K562 (cell line): ENCODE data around the gene ULK3. TPM values are rescaled to one million over a fixed set of nuclear protein-coding genes. Genes with fewer than 3 reads are reported as not detected.

ENCODE experiments used
- ATF2 ChIP-seq: sonication (generic); formaldehyde crosslinking; IDR thresholded peaks from 2 replicates; pipeline ENCODE4 v1.8.1; 2022; ENCODE audit warnings: missing genetic modification reagents
- ATF6 ChIP-seq: sonication (generic); formaldehyde crosslinking; IDR thresholded peaks from 2 replicates; pipeline ENCODE4 v1.4.0; 2020; ENCODE audit warnings: mild to moderate bottlenecking, missing genetic modification reagents
- E2F5 ChIP-seq: sonication (generic); formaldehyde crosslinking; IDR thresholded peaks from 2 replicates; pipeline ENCODE4 v1.8.0; 2022; ENCODE audit warnings: mild to moderate bottlenecking, missing genetic modification reagents
- GTF2A2 ChIP-seq: IDR thresholded peaks from 2 replicates; pipeline ENCODE4 v1.6.1; 2016; ENCODE audit warnings: mild to moderate bottlenecking, missing genetic modification characterization, missing compliant biosample characterization
- HNRNPK ChIP-seq: fragments of 200-400 bp; formaldehyde crosslinking; IDR thresholded peaks from one replicate; pipeline ENCODE4 v1.6.1; 2018; ENCODE audit warnings: mild to moderate bottlenecking, low read depth, low read length; ENCODE audit not compliant: poor library complexity, severe bottlenecking
- MAFK ChIP-seq: IDR thresholded peaks from 2 replicates; pipeline ENCODE4 v1.6.1; 2011; ENCODE audit warnings: low read length, improper control_type of control experiment
- NR4A1 ChIP-seq, 2 experiments: fragments of 250-450 bp in 1 of 2; fragments of 450-650 bp in 1 of 2; sonication (Bioruptor Pico) in 1 of 2; IDR thresholded peaks; 2 replicates each; pipeline versions ENCODE4 v1.4.0 to v1.6.1; 2016 to 2020; ENCODE audit warnings: mild to moderate bottlenecking in 2 of 2, missing compliant biosample characterization in 1 of 2, missing genetic modification characterization in 1 of 2, moderate library complexity in 1 of 2
- RB1 ChIP-seq: fragments of 450-650 bp; IDR thresholded peaks from 2 replicates; pipeline ENCODE4 v1.6.1; 2017; ENCODE audit warnings: low read depth, mild to moderate bottlenecking
- RBM17 ChIP-seq: fragments of 200-400 bp; formaldehyde crosslinking; IDR thresholded peaks from 2 replicates; pipeline ENCODE4 v1.6.1; 2017; ENCODE audit warnings: low read depth, mild to moderate bottlenecking, low read length, borderline replicate concordance
- SPI1 ChIP-seq: IDR thresholded peaks from 2 replicates; pipeline ENCODE4 v1.6.1; 2011; ENCODE audit warnings: low read depth, low read length, control low read depth, borderline replicate concordance
- TEAD4 ChIP-seq, 2 experiments: sonication (generic) in 1 of 2; formaldehyde crosslinking in 1 of 2; IDR thresholded peaks; 2 replicates each; pipeline versions ENCODE4 v1.6.1 to v1.8.0; 2012 to 2022; ENCODE audit warnings: borderline replicate concordance in 1 of 2, inconsistent platforms in 1 of 2, low read length in 1 of 2, mild to moderate bottlenecking in 1 of 2, missing genetic modification reagents in 1 of 2
- ZNF639 ChIP-seq, 2 experiments: fragments of 200-800 bp in 1 of 2; sonication (Bioruptor generic) in 1 of 2; sonication (generic) in 1 of 2; formaldehyde crosslinking in 1 of 2; IDR thresholded peaks in 1 of 2; conservative IDR thresholded peaks in 1 of 2; 2 replicates each; pipeline versions ENCODE4 v1.5.0 to v1.6.1; 2016 to 2020; ENCODE audit warnings: missing compliant biosample characterization in 1 of 2, missing genetic modification characterization in 1 of 2, missing genetic modification reagents in 1 of 2
- ZSCAN32 ChIP-seq: fragments of 450-650 bp; formaldehyde crosslinking; IDR thresholded peaks from 2 replicates; pipeline ENCODE4 v1.4.0; 2020; ENCODE audit warnings: mild to moderate bottlenecking, moderate library complexity
- polyA plus RNA-seq, 8 experiments: library from polyadenylated mRNA; depleted of rRNA in 4 of 8; stranded (reverse) in 5 of 8; unstranded in 3 of 8; fragments of >200 nt; fragmentation: Nextera tagmentation in 2 of 8; fragmentation: Illumina TruSeq in 1 of 8; extraction: Ambion mirVana in 2 of 8; extraction: Trizol in 1 of 8; gene quantifications; 2 replicates each; pipeline versions ENCODE4 v1.2.1 to v1.2.3, GENCODE V29; 2011 to 2014; ENCODE audit warnings: inconsistent platforms in 1 of 8, missing spikeins in 1 of 8
- total RNA-seq, 7 experiments: library from RNA; depleted of rRNA in 6 of 7; stranded (reverse); fragments of >200 nt in 6 of 7; fragmentation: Illumina TruSeq in 2 of 7; extraction: Trizol in 2 of 7; gene quantifications; 2 replicates each; pipeline versions ENCODE4 v1.2.1 to v1.2.3, GENCODE V29; 2011 to 2021; ENCODE audit warnings: low replicate concordance in 1 of 7
- TF ChIP-seq, protein P1 (sequence below): sonication (generic); formaldehyde crosslinking; IDR thresholded peaks from 2 replicates; pipeline ENCODE4 v1.8.0; 2022; ENCODE audit warnings: missing genetic modification reagents, mild to moderate bottlenecking, borderline replicate concordance
- TF ChIP-seq, protein P2 (sequence below), 2 experiments: fragments of 250-450 bp in 1 of 2; fragments of 450-650 bp in 1 of 2; sonication (Bioruptor Pico) in 1 of 2; IDR thresholded peaks; 2 replicates each; pipeline versions ENCODE4 v1.6.1 to v1.8.0; 2016 to 2021; ENCODE audit warnings: mild to moderate bottlenecking in 2 of 2, moderate library complexity in 2 of 2, missing compliant biosample characterization in 1 of 2, missing genetic modification characterization in 1 of 2
- TF ChIP-seq, protein P3 (sequence below): fragments of 450-650 bp; IDR thresholded peaks from 2 replicates; pipeline ENCODE4 v1.6.1; 2017; ENCODE audit warnings: antibody characterized with exemption

ULK3 gene
- total and polyA plus RNA-seq, 9 of the 15 experiments (the other 6 are each of a cell fraction or from before 2014, with no cell fraction given), result 0.68 to 68.0 (median 34.9) TPM

- TF ChIP-seq E2F5 (CRISPR knock-in tag), result 0 out of 2 replicates have a peak, but pooled peaks have one; percentile 15
- TF ChIP-seq RBM17, result no peak
- no peak for TF ChIP-seq ZNF639 (CRISPR knock-in tag; conservative IDR thresholded peaks at IDR 0.05 in 1 of 2, IDR thresholded peaks at IDR 0.05 in 1 of 2)
- no peak for TF ChIP-seq HNRNPK
- TF ChIP-seq, protein P1, sequence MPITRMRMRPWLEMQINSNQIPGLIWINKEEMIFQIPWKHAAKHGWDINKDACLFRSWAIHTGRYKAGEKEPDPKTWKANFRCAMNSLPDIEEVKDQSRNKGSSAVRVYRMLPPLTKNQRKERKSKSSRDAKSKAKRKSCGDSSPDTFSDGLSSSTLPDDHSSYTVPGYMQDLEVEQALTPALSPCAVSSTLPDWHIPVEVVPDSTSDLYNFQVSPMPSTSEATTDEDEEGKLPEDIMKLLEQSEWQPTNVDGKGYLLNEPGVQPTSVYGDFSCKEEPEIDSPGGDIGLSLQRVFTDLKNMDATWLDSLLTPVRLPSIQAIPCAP (CRISPR knock-in tag), result no peak
- TF ChIP-seq SPI1, result peak; percentile 48; the same call in 1 of the 2 replicates
- TF ChIP-seq ATF6, result peak; percentile 38; the same call in 1 of the 2 replicates
- no peak for TF ChIP-seq GTF2A2 (tag)
- TF ChIP-seq TEAD4 (IDR thresholded peaks at IDR 0.05; ENCODE audit: low read length), result 0 out of 2 replicates have a peak, but pooled peaks have one; percentile 19
- no peak for TF ChIP-seq TEAD4 (CRISPR knock-in tag; IDR thresholded peaks at IDR 0.05; ENCODE audit: borderline replicate concordance)
- no peak for TF ChIP-seq ZSCAN32 (CRISPR knock-in tag)
- TF ChIP-seq RB1, result peak; percentile 19; the same call in 1 of the 2 replicates
- no peak for TF ChIP-seq NR4A1 (CRISPR knock-in tag; IDR thresholded peaks at IDR 0.05)
- TF ChIP-seq NR4A1 (tag; IDR thresholded peaks at IDR 0.05), result no peak
- TF ChIP-seq, protein P2, sequence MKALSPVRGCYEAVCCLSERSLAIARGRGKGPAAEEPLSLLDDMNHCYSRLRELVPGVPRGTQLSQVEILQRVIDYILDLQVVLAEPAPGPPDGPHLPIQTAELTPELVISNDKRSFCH (CRISPR knock-in tag; IDR thresholded peaks at IDR 0.05), result no peak
- TF ChIP-seq, protein P2 (tag; IDR thresholded peaks at IDR 0.05), result peak; percentile 68
- TF ChIP-seq MAFK, result no peak
- no peak for TF ChIP-seq ATF2 (CRISPR knock-in tag)
- TF ChIP-seq, protein P3, sequence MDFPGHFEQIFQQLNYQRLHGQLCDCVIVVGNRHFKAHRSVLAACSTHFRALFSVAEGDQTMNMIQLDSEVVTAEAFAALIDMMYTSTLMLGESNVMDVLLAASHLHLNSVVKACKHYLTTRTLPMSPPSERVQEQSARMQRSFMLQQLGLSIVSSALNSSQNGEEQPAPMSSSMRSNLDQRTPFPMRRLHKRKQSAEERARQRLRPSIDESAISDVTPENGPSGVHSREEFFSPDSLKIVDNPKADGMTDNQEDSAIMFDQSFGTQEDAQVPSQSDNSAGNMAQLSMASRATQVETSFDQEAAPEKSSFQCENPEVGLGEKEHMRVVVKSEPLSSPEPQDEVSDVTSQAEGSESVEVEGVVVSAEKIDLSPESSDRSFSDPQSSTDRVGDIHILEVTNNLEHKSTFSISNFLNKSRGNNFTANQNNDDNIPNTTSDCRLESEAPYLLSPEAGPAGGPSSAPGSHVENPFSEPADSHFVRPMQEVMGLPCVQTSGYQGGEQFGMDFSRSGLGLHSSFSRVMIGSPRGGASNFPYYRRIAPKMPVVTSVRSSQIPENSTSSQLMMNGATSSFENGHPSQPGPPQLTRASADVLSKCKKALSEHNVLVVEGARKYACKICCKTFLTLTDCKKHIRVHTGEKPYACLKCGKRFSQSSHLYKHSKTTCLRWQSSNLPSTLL, result no peak
These were observed 46.5 kb upstream of the ULK3 start (continued) for GRCh38 chr15:74889390-74889882.
